SK-N-SH treated with all-trans-retinoic acid at 6 μM for 48 hours (cell line): Measurements from ENCODE around the gene SLC7A5.

Experiments
- ARNTL ChIP-seq: fragments of 450-650 bp; formaldehyde crosslinking; IDR thresholded peaks from 2 replicates; pipeline ENCODE4 v1.5.0; 2020; ENCODE audit warnings: low read depth, mild to moderate bottlenecking, moderate library complexity, borderline replicate concordance
- CREB5 ChIP-seq: fragments of 250-450 bp; sonication (Bioruptor Pico); IDR thresholded peaks from 2 replicates; pipeline ENCODE4 v1.5.1; 2020; ENCODE audit warnings: low read depth, mild to moderate bottlenecking, moderate library complexity
- CSRNP3 ChIP-seq: fragments of 250-450 bp; sonication (Bioruptor Pico); IDR thresholded peaks from 2 replicates; pipeline ENCODE4 v1.5.1; 2021; ENCODE audit warnings: mild to moderate bottlenecking, moderate library complexity
- GLIS3 ChIP-seq: fragments of 250-450 bp; sonication (Bioruptor Pico); IDR thresholded peaks from 2 replicates; pipeline ENCODE4 v1.5.0; 2020; ENCODE audit warnings: mild to moderate bottlenecking, moderate library complexity
- PATZ1 ChIP-seq: fragments of 250-450 bp; sonication (Bioruptor Pico); IDR thresholded peaks from 2 replicates; pipeline ENCODE4 v1.8.0; 2020; ENCODE audit warnings: mild to moderate bottlenecking, moderate library complexity, borderline replicate concordance
- PPARA ChIP-seq: fragments of 250-450 bp; sonication (Bioruptor Pico); IDR thresholded peaks from 2 replicates; pipeline ENCODE4 v1.5.0; 2020; ENCODE audit warnings: mild to moderate bottlenecking, borderline replicate concordance
- RARB ChIP-seq: fragments of 250-450 bp; sonication (Bioruptor Pico); IDR thresholded peaks from 2 replicates; pipeline ENCODE4 v1.8.0; 2021; ENCODE audit warnings: mild to moderate bottlenecking, moderate library complexity
- TSHZ2 ChIP-seq: fragments of 250-450 bp; sonication (Bioruptor Pico); IDR thresholded peaks from 2 replicates; pipeline ENCODE4 v1.5.0; 2020; ENCODE audit warnings: mild to moderate bottlenecking, moderate library complexity
- ZNF70 ChIP-seq: fragments of 450-650 bp; formaldehyde crosslinking; IDR thresholded peaks from 2 replicates; pipeline ENCODE4 v1.5.0; 2020; ENCODE audit warnings: mild to moderate bottlenecking, moderate library complexity

- no peak for TF ChIP-seq PATZ1
- no peak for TF ChIP-seq CREB5 (CRISPR knock-in tag)
- TF ChIP-seq TSHZ2 (CRISPR knock-in tag): no peak
- TF ChIP-seq GLIS3 (CRISPR knock-in tag): no peak
- no peak for TF ChIP-seq ARNTL (CRISPR knock-in tag)
- no peak for TF ChIP-seq RARB
- no peak for TF ChIP-seq PPARA
- no peak for TF ChIP-seq CSRNP3 (CRISPR knock-in tag)
- TF ChIP-seq ZNF70 (CRISPR knock-in tag): no peak
Measured at GRCh38 chr16:87895641-87896141, 26.4 kb upstream of the SLC7A5 start.
